SKM-1 (cell line): ENCODE measurements around the gene ONECUT2.

Experiments used
- DNase-seq: peaks from one replicate; lab custom pipeline; 2025; ENCODE audit not compliant: unreplicated experiment; lab: John Stamatoyannopoulos, UW

The ONECUT2 gene

DNA sequence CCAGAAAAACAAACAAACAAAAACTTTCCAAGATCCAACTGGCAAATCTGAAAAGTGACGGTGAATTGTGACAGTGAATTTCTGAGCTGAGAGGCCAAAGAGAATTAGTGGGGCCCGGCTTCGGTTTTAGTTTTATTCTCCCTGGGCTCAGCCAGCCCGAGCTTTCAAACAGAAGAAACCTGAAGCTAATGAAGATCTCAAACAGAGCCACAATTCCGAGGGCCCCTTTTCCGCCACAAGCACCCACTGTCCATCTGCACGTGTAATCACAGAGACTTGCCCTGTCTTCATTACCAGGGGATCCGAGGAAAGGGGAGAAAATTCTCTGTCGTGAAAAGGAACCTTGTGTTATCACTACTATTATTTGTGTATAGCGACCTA lies 4.2 kb upstream of the ONECUT2 start:
- no peak for DNase-seq

DNA sequence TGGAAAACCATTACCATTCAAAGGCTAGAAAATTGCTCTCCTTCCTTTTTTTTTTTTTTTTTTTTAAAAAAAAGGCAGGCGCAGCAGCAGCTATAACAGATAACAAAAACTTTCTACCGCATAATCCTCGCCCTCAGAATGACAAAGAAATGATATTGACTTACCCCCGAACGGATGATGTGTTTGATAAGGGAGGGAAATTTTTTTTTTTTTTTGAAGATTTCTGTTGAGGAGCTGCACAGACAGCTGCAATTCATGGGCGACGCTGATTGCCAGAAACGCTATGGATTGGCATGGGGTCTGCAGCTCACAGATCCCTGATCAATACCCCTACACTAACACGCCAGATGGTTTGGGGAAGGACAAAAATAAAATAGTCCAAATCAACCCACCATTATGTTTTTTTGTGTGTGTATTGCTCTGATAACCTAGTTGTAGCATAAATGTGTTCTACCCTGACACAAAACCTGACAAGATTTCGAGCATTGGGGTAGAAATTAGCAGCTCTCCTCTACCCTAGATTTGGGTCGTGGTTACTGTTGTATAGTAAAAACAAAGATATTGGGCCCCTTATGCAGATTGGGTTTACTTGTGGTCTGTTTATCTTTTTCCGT lies 3.6 kb upstream of the ONECUT2 start:
- no peak for DNase-seq

DNA sequence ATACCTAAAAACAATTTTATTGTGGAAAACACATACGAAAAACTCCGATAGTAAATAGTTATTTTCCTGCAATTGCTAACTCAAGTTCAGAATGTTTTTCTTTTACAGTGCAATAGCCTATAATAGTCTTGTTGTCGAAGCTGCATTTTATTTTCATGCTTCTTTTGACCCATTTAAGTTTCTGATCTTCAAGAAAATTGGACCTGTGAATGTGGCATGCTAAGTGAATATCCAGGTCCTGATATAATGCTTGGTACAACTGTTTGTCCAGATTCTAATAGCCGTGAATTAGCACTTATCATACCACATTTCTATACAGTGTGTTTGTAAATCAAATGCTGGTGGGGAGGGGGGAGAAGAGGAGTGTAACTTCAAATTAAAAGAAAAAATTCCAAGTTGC lies 3.0 kb upstream of the ONECUT2 start:
- DNase-seq, result no peak

DNA sequence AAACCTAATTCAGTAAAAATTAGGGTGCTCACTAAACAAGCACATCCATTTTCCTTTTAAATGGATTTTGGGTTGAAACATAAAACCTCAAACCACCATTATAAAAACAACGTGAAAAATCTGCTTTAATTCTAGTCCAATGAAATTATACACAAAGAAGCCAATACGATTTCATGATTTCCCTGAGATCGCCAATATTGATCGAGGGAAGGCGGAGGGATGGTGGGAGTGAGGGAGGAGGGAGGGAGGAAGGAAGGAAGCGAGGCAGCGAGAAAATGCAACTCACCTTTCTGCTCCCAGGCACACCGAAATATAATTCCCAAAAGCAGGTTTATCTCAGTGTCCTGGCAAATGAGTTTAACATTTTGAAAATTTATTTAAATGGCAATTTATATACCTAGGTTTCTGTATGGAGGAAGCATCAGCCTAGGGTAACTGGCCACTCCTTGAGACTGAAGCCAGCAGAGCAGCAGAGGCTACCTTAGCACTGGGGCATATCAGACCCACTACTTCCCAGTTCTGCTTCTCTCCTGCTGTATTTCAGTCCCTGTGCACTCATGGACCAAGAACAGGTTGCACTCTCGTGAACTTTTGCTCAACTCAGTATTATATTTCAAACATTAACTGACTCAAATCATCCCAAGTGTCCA lies 2.3 kb upstream of the ONECUT2 start:
- DNase-seq, result no peak

DNA sequence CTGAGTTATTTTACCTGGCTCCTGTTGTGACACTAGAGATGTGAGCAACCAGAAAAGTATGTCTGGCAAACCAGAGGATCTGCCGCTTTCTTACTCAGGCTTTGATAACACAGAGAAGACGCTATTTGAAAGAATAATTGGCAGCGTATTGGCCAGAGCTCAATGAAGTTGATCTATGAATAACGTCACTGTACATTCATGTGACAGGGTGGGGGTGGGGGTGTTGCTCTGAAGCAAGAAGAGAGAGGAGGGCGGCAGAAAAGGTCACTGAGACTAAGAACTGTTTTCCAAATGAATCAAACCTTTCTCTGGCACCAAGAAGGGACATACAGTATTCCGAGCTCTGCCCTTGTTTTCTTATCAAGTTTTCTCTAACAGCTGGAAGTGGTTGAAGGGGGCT lies 1.7 kb upstream of the ONECUT2 start:
- DNase-seq, result no peak

DNA sequence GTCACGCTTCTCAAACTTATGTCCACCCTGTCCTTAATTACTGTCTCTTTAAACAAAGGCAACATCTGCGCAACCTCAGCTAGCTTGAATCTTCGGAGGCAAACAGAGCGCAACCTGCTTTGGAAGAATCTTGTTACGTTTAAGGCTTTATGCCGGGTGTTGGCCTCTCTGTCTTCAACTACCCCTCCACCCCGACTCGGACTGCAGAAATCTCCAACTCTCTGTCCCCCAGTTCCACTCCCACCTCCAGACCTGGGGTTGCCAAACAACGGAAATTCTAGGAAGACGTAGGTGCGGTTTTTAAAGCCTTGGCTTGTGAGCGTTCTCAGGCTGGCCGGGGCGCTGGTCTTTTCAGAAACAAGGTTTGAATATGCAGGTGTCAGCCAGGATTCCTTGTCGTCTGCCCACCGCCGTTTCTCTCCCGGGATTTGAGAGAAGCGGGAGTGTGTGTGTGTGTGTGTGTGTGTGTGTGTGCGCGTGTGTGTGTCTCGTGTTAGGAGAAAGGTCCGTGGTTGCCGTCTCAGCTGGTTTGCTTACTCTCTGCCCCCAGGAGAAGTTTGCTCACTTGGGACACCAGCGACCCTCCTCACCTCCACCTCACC lies 1.1 kb upstream of the ONECUT2 start:
- no peak for DNase-seq

DNA sequence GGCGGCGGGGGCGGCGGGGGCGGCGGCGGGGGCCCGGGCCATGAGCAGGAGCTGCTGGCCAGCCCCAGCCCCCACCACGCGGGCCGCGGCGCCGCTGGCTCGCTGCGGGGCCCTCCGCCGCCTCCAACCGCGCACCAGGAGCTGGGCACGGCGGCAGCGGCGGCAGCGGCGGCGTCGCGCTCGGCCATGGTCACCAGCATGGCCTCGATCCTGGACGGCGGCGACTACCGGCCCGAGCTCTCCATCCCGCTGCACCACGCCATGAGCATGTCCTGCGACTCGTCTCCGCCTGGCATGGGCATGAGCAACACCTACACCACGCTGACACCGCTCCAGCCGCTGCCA lies 644 bp downstream of the ONECUT2 start:
- no peak for DNase-seq

DNA sequence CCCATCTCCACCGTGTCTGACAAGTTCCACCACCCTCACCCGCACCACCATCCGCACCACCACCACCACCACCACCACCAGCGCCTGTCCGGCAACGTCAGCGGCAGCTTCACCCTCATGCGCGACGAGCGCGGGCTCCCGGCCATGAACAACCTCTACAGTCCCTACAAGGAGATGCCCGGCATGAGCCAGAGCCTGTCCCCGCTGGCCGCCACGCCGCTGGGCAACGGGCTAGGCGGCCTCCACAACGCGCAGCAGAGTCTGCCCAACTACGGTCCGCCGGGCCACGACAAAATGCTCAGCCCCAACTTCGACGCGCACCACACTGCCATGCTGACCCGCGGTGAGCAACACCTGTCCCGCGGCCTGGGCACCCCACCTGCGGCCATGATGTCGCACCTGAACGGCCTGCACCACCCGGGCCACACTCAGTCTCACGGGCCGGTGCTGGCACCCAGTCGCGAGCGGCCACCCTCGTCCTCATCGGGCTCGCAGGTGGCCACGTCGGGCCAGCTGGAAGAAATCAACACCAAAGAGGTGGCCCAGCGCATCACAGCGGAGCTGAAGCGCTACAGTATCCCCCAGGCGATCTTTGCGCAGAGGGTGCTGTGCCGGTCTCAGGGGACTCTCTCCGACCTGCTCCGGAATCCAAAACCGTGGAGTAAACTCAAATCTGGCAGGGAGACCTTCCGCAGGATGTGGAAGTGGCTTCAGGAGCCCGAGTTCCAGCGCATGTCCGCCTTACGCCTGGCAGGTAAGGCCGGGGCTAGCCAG lies 1.2 kb downstream of the ONECUT2 start:
- no peak for DNase-seq

DNA sequence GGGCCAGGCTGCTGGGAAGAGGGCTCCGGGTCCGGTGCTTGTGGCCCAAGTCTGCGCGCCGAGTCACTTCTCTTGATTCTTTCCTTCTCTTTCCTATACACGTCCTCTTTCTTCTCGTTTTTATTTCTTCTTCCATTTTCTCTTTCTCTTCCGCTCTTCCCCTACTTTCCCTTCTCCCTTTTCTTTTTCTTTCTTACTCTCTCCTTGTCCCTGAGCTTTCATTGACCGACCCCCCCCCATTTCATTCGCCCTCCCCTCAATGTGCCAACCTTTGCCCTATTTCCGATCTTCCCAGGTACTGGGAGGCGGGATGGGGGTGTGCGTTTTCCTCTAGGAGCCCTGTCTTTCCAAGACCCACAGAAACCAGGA lies 1.8 kb downstream of the ONECUT2 start:
- no peak for DNase-seq

DNA sequence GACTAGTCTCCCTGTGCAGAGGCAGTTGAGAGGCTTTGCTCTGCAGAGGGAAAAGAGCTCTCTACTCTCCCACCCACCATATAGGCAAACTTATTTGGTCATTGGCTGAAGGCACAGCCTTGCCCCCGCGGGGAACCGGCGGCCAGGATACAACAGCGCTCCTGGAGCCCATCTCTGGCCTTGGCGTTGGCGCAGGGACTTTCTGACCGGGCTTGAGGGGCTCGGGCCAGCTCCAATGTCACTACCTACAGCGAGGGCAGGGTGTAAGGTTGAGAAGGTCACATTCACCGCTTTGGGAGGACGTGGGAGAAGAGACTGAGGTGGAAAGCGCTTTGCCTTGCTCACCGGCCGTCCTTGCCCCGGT lies 2.2 kb downstream of the ONECUT2 start:
- no peak for DNase-seq

DNA sequence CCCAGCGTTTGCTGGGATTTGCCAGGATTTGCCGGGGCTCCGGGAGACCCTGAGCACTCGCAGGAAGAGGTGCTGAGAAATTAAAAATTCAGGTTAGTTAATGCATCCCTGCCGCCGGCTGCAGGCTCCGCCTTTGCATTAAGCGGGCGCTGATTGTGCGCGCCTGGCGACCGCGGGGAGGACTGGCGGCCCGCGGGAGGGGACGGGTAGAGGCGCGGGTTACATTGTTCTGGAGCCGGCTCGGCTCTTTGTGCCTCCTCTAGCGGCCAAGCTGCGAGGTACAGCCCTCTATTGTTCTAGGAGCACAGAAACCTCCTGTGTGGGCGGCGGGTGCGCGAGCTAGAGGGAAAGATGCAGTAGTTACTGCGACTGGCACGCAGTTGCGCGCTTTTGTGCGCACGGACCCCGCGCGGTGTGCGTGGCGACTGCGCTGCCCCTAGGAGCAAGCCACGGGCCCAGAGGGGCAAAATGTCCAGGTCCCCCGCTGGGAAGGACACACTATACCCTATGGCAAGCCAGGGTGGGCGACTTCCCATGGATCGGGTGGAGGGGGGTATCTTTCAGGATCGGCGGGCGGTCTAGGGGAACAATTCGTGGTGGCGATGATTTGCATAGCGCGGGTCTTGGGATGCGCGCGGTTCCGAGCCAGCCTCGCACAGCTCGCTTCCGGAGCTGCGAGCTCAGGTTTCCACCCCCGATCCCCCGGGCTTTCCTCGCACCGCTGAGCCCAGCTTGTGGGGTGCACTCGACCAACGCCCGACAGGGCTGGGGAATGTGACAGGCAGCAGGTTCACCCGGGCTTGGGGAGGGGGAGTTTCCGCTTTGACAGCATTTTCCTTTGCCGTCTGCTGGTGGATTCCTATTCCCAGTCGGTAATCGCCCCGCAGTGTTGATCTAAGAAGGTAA lies 2.8 kb downstream of the ONECUT2 start:
- peak; percentile 49 for DNase-seq

DNA sequence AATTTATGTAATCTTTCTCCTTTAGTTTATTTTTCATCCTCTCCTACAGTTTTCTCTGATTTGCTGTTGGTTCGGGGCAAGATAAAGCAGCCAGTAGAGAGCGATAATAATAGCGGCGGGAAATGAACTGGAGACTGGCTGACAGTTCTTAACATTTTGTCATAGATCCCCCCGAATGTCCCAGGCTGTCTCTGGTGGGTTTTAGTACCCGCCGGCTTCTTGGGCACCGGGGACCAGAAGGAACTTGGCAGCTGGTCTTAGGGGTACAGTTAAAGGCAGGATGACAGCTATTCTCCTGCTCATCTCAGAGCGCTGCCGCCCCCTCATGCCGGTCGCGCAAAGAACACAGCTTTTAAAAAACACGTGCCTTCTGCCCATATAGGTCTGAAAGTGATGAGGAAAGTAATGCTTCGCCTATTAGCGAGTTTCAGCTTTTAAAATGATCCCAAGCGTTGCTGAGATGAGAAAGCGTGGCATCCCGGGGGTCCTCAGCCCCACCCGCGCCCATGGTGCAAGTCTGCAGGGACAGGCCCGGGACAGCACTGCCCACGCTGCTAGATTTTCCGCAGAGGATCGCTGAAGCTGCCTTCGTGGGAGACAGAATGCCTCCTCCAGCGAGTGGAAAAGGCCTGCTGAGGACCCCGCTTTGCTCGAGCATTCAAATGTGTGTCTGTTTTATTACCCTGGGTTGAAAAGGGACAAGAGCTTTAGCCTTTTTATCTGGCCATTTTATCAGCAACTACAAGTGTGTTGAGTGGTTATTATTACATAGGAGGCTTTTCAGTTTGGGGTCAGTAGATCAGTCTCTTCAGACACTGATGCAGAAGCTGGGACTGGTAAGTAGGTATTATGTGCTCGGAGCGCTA lies 3.8 kb downstream of the ONECUT2 start:
- no peak for DNase-seq

DNA sequence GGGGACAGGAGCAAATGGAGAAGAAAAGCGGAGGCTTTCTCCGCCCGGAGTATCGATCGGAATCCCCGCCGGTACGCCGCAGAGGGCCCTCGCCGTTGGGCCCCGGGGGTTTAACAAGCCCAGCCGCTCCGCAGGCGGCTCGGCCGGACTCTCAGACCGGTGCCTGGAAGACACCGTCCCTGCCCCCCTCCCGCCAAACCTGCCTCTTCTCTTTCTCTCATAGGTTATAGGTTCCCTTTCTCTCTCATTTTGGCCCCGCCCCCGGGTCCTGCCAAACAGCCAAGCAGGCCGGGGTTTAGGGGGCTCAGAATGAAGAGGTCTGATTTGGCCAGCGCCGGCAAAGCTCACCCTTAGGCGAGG lies 4.4 kb downstream of the ONECUT2 start:
- no peak for DNase-seq

DNA sequence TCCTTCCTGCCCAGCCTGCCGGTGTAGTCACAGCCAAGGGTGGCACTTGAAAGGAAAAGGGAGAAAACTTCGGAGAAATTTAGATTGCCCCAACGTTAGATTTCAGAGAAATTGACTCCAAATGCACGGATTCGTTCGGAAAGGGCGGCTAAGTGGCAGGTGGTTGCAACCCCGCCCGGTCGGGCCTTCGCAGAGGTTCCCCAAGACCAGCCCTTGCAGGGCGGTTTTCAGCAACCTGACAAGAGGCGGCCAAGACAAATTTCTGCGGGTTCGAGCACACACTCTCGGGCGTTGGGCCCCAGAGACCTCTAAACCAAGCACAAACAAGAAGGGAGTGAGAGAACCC lies 4.8 kb downstream of the ONECUT2 start:
- no peak for DNase-seq

DNA sequence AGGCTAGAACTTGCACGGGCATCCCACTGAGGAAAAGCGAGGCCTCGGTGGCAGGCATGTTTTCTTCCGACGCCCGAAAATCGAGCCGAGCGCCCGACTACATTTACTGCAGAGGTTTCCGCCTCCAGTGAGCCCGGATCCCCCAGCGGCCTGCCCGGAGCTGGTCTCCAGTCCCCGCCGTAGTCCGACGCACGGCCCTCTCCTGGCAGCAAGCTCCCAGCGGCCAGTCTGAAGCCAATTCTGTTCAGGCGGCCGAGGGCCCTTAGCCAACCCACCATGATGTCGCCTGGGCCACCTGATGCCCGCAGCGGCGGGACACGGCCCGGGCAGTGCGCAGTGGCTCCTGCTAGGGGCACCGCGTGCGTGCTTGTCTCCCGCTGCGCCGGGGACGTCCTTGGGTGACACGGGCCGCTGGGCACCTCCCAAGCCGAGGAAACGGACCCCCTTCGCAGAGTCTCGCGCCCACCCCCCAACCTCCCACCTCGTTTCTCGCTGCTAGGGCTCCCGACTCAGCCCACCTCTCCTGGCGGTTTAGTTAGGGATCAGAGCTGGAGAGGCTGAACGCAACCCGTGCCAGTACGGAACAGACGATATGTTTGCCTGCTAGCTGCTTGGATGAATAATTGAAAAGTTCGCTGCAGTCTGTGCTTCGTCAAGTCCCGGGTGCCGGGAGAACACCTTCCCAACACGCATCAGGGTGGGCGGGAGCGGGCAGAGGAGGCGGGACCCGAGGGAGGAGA lies 5.3 kb downstream of the ONECUT2 start:
- DNase-seq, result no peak

DNA sequence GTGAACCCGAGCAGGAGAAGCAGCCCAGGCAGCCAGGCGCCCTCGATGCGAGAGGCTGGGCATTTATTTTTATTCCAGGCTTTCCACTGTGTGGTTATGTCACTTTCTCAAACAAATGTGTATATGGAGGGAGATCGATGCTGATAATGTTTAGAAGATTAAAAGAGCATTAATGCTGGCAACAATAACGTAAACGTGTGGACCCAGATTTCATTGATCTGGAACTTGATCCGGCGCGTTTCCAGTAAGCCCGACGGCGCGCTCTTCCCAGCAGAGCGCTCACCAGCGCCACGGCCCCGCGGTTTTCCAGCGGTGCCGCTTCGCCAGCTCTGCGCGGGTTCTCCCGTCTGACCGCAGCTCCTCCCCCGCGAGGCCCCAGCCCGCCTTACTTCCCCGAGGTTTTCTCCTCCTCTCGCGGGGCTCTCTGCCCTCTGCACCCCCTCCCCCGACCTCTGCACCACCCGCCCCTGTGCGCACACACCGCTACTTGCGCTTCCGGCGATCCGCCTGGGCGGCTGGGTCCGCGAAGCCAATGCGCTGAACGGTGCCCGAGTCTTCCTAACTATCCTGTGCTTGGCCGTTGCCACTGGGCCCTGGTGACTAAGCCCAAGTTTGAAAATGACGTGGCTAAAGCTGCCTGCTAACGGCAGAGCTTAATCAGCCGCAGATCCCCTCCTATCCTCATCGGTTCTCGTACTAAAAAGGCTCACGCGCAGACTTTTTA lies 6.1 kb downstream of the ONECUT2 start:
- DNase-seq, result no peak

DNA sequence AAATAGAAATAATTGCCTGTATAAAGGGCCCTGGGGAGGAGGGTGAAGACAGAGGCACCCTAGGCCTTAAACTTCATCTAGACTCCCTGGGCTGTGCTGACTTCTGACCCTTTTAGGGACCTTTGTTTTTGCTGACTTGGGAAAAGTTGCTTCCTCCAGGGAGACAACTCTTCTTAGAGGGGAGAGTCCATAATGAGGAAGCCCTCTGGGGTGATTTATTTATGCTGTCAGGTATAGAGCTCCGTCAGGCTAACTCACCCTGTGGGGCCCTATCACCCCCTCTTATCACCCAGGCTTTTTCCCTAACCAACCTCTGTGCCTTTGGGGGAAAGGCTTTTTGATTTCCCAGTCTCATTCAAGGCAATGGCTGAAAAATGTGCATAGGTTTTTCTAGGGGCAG lies 8.1 kb downstream of the ONECUT2 start:
- DNase-seq, result no peak

DNA sequence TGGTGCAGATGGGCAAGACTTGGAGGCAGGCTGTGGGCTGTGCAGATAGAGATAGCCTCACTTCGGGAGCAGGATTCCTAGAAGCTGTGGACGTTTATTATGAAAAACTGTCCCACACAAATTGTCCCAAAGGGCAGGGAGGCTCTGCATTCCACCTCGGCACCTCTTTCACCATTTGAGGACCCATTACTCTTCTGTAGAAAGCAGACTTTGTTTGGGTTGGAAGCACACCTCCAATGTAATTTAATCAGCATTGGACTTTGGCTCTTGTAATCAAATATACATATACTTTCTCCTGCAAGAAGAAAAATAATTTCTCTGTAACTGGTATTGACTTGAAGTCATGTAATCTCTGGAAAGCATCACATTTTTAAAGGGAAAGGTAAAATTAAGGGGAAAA lies 8.5 kb downstream of the ONECUT2 start:
- no peak for DNase-seq

DNA sequence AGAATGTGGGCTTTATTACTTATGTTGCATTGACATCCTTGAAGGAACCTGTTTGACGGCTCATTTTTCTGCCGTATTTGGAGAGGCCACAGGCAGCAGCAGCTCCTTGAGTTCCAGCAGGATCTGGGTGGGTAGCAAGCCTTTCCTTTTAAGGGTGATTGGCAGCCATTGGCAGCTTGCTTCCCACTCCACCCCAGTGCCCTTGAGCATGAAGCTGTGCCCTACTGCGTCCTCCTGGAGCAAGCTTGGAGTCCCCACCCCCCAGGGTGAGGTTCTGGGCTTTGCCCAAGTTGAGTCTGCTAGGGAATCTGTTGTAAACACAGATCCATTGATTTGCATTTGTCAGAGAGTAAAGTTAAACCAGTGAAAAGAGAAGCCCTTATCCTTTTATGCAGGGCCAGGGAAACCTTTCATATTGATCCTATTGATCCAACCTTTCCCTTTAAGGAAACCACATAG lies 9.2 kb downstream of the ONECUT2 start:
- no peak for DNase-seq
